COLO829 (cell line): ENCODE measurements around the gene SERHL2.
"Not testable (repeated sequence)": the region's sequence is repeated elsewhere in the genome, so short reads cannot be mapped to it uniquely, and the experiment has no call there.

Source experiments
- DNase-seq: peaks from one replicate; pipeline ENCODE4 v3.0.0; 2012; ENCODE audit warnings: low spot score

The SERHL2 gene

GRCh38 chr22:42553475-42554361 lies at the start of gene SERHL2:
TSS of gene SERHL2 (plus strand) at chr22:42553956. CDS start at chr22:42554021, 65 bp downstream.
- DNase-seq: peak; percentile 63

- DNase-seq: not testable (repeated sequence)
These were observed 45.3 kb upstream of the SERHL2 start for GRCh38 chr22:42508327-42508974.

- not testable (repeated sequence) for DNase-seq
These were observed 44.8 kb upstream of the SERHL2 start for GRCh38 chr22:42508975-42509364.

GRCh38 chr22:42509548-42509947 lies 44.2 kb upstream of the SERHL2 start:
- no peak for DNase-seq

GRCh38 chr22:42511401-42511891 lies 42.3 kb upstream of the SERHL2 start:
- no peak for DNase-seq

GRCh38 chr22:42512273-42512990 lies 41.3 kb upstream of the SERHL2 start:
- not testable (repeated sequence) for DNase-seq

GRCh38 chr22:42514331-42514730 lies 39.4 kb upstream of the SERHL2 start:
- not testable (repeated sequence) for DNase-seq

- not testable (repeated sequence) for DNase-seq
These were observed 38.5 kb upstream of the SERHL2 start for GRCh38 chr22:42515304-42515703.

GRCh38 chr22:42515896-42516295 lies 37.9 kb upstream of the SERHL2 start:
- DNase-seq: no peak

GRCh38 chr22:42517103-42517502 lies 36.7 kb upstream of the SERHL2 start:
- DNase-seq: not testable (repeated sequence)

- DNase-seq: not testable (repeated sequence)
These were observed 34.9 kb upstream of the SERHL2 start for GRCh38 chr22:42518638-42519524.

- peak; percentile 49 for DNase-seq
These were observed 34.0 kb upstream of the SERHL2 start, which contains the start of gene RRP7A for GRCh38 chr22:42519525-42520401. TSS of gene RRP7A (minus strand) at chr22:42519796. CDS start at chr22:42519786, 10 bp downstream.

- DNase-seq: no peak
These were observed 32.6 kb upstream of the SERHL2 start for GRCh38 chr22:42521228-42521546.

GRCh38 chr22:42522546-42522945 lies 31.2 kb upstream of the SERHL2 start:
- DNase-seq: no peak

- no peak for DNase-seq
These were observed 25.0 kb upstream of the SERHL2 start for GRCh38 chr22:42528591-42529307.

GRCh38 chr22:42529435-42529834 lies 24.3 kb upstream of the SERHL2 start:
- not testable (repeated sequence) for DNase-seq

GRCh38 chr22:42531401-42532084 lies 22.2 kb upstream of the SERHL2 start:
- DNase-seq: not testable (repeated sequence)

GRCh38 chr22:42533638-42533977 lies 20.1 kb upstream of the SERHL2 start:
- no peak for DNase-seq

GRCh38 chr22:42535082-42535731 lies 18.5 kb upstream of the SERHL2 start:
- DNase-seq: not testable (repeated sequence)
